ENCODE results near the gene GPATCH2.
"Not testable (repeated sequence)": the region's sequence is repeated elsewhere in the genome, so short reads cannot be mapped to it uniquely, and the experiment has no call there.

GPATCH2 gene

GRCh38 chr1:217630711-217631591 is at the start of gene GPATCH2, which contains the start of gene SPATA17:
Gene GPATCH2, minus strand, starts transcription at chr1:217631090. Its CDS starts 119 bp downstream, at chr1:217630971.
Gene SPATA17, plus strand, starts transcription at chr1:217631344. Its CDS starts 35 bp downstream, at chr1:217631379.
- DNase-seq (ENCODE audit: low read depth): peak; percentile 85

- DNase-seq (ENCODE audit: low read depth): no peak
These were observed 43.3 kb upstream of the GPATCH2 start for GRCh38 chr1:217674028-217674729.

DNA sequence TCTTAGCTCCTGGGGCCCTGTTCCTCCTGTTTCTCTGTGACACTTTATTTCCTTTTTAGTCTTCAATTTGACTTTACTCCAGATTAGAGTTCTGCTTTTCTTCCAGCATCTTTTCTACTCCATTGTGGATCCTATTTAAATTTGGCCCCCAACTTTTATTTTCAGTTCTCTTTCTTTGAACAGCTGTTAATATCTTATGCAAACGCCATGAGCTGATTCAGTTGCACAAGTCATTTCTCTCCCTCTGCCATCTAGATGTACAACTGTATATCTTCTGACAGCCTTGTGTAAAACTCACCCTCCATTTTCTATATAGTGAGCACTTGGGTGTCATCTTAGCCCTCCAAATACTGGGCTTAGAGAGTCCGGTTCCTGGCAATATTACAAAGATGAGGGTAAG is 42.5 kb upstream of the GPATCH2 start:
- no peak for DNase-seq (ENCODE audit: low read depth)

- no peak for DNase-seq (ENCODE audit: low read depth)
These were observed 37.6 kb upstream of the GPATCH2 start for GRCh38 chr1:217668351-217668940.

GRCh38 chr1:217661407-217661806 is 30.5 kb upstream of the GPATCH2 start:
- no peak for DNase-seq (ENCODE audit: low read depth)

GRCh38 chr1:217660353-217661062 is 29.6 kb upstream of the GPATCH2 start:
- peak; percentile 50 for DNase-seq (ENCODE audit: low read depth)

DNA sequence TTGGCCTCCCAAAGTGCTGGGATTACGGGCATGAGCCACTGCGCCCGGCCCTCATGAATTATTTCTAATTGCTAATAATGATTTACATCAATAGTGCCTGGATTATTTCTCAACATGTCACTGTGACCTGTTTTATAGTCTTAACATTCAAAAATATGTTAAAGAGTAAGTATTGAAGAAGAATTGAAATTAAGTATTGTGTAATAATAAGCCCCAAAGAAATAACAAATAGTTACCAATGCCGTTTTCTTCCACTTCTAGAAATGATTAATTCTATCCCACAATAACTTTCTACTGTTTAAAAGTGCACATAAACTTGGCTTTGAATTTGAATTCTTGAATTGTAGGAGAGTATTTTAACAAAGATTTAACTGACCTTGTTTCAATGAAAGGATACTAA is 19.8 kb upstream of the GPATCH2 start:
- no peak for DNase-seq (ENCODE audit: low read depth)

- no peak for DNase-seq (ENCODE audit: low read depth)
These were observed 16.9 kb upstream of the GPATCH2 start for GRCh38 chr1:217647791-217648190.

GRCh38 chr1:217642455-217642854 is 11.6 kb upstream of the GPATCH2 start:
- no peak for DNase-seq (ENCODE audit: low read depth)

- no peak for DNase-seq (ENCODE audit: low read depth)
These were observed 3.5 kb downstream of the GPATCH2 start for GRCh38 chr1:217627431-217627830.

- no peak for DNase-seq (ENCODE audit: low read depth)
These were observed 4.6 kb downstream of the GPATCH2 start for GRCh38 chr1:217626321-217626720.

- no peak for DNase-seq (ENCODE audit: low read depth)
These were observed 8.8 kb downstream of the GPATCH2 start for GRCh38 chr1:217622042-217622441.

DNA sequence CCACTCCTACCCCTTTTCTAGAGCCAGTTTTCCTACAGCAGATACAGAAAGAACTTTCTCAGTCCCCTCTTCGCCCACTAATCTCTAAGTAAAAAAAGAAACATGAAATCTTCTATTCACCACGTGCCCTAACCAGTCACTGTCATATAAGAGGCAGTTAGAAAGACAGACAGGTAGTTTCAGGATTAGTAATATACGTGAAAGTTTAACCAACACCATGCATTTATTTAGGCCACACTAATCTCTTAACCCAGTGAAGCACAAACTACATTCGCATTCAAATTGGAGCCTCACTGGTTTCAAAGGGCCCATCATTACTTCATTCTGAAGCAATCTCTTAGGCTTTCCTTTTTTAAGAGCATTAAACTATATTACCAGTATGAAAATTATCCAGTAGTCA is 10.1 kb downstream of the GPATCH2 start:
- DNase-seq (ENCODE audit: low read depth): no peak

DNA sequence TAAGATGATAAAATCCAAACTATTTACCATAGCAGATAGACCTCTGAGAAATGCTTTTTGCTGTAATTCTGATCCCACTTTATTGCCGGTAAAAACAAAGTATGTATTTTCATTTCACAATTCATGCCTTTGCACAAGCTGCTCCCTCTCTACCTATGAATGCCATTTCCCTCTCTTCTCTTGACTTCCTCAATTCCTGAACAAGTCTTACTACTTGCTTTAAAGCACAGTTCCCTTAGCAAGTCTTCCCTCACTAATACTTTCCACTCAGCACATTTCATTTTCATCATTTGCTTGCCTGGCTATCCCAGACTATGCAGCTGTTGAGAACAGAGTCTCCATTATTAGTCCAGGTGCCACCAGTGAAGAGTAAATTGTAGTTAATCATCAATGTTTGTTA is 13.8 kb downstream of the GPATCH2 start:
- no peak for DNase-seq (ENCODE audit: low read depth)

- no peak for DNase-seq (ENCODE audit: low read depth)
These were observed 16.6 kb downstream of the GPATCH2 start for GRCh38 chr1:217614200-217614712.

DNA sequence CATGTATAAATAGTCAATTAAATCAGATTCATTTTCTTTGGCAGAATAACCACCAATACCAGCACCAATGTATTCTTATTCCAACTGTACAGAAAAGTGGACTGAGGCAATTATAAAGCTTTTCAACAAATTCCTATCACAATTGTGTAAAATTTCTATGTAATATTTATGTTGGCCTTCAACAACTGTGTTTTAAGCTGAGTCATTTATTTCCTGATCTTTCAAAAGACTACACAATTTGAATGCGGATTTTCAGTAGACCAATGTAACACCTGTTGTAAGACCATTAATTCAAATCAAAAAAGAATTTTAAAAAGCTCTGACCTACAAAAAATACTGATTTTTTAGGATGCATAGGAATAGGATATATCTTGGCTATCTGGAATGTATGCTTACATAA is 25.5 kb downstream of the GPATCH2 start:
- DNase-seq (ENCODE audit: low read depth): no peak

DNA sequence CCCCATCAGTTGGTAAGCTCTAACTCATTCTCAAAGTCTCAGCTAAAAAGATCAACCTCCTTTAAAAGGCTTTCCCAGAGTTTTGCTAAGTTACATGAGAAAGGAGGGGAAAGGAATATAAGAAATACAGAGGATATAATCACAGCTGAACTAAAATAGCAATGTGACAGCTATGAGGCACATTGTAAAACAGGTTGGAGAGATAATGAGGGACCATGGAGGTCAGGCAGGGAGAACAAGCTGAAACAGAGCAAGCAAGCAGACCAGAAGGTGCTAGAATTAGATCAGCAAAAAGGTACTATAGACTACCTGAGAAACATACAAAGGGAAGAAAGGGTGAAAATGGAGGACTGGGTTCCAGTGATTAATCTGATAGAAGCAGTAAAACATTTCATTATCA is 28.5 kb downstream of the GPATCH2 start:
- DNase-seq (ENCODE audit: low read depth): no peak

- DNase-seq (ENCODE audit: low read depth): no peak
These were observed 31.7 kb downstream of the GPATCH2 start for GRCh38 chr1:217599154-217599553.

DNA sequence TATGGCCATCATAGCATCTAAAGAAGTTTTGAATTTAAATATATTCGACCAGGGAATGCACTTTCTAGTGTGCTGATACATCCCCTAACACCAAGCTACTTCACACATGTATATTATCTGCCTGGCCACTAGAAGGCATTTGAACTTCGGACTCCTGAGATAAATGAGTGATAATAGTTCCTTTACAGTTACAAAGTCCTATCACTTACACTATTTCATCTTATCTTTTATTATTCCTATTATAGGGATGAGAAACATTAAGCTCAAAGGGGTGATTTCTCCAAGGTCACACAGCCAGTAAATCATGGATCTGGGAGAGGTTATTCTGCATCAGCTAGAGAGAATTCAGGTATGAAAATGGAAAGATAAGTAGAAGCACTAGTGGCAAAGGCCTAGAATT is 40.3 kb downstream of the GPATCH2 start:
- DNase-seq (ENCODE audit: low read depth): no peak

GRCh38 chr1:217586586-217586985 is 44.3 kb downstream of the GPATCH2 start:
- DNase-seq (ENCODE audit: low read depth): no peak

GRCh38 chr1:217585577-217585976 is 45.3 kb downstream of the GPATCH2 start:
- DNase-seq (ENCODE audit: low read depth): no peak

DNA sequence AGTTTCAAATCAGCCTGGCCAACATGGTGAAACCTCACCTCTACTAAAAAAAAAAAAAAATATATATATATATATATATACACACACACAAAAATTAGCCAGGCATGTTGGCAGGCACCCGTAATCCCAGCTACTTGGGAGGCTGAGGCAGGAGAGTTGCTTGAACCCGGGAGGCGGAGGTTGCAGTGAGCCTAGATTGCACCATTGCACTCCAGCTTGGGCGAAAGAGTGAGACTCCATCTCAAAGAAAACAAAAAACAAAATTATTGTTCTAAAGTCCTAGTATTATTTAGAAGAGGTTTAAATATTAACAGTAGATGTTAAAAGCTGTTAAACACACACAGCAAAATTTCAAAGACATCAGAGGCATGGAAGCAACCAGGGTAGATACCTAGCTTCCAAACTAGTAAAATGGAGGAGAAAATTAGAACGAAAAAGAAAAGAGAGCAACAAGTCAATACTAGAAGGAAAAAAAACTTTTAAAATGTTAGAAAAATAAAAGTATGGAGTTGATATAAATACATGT is 46.5 kb downstream of the GPATCH2 start:
- DNase-seq (ENCODE audit: low read depth): not testable (repeated sequence)

Data from GM04504 (cell line).